G401 (cell line): Measurements from ENCODE around the gene PHETA1. TPM values are rescaled to one million over a fixed set of nuclear protein-coding genes. Genes with fewer than 3 reads are reported as not detected.
A peak's percentile ranks its signal among the peaks of the same experiment; 100 is the strongest.
"Not testable (repeated sequence)": the region's sequence is repeated elsewhere in the genome, so short reads cannot be mapped to it uniquely, and the experiment has no call there.

Source experiments
- DNase-seq: peaks from one replicate; pipeline ENCODE4 v3.0.0-alpha.2; 2015; ENCODE audit warnings: low spot score
- in situ Hi-C: cut with HindIII; loops from 2 replicates; pipeline ENCODE4 v1.10.0; 2016; ENCODE audit warnings: low sequenced_read_pairs, mixed read lengths
- total RNA-seq: library from RNA; depleted of rRNA; stranded (reverse); fragments of >200 nt; shearing (Covaris generic); gene quantifications from 2 replicates; pipeline ENCODE4 v1.2.3, GENCODE V29; 2014

The PHETA1 gene
- total RNA-seq, 1 experiment from 2014 or later = 10.3 TPM

GRCh38 chr12:111337371-111337770 is 31.5 kb downstream of the PHETA1 start:
- in situ Hi-C loops = no loop called here

GRCh38 chr12:111336411-111336810 is 32.5 kb downstream of the PHETA1 start:
- in situ Hi-C loops, DNase-seq: not testable (repeated sequence)

More at GRCh38 chr12:111337371-111337770, 31.5 kb downstream of the PHETA1 start:
- no peak for DNase-seq

GRCh38 chr12:111335811-111336210 is 33.1 kb downstream of the PHETA1 start:
- in situ Hi-C loops = no loop called here
- no peak for DNase-seq

GRCh38 chr12:111335301-111335700 is 33.6 kb downstream of the PHETA1 start:
- DNase-seq, in situ Hi-C loops: not testable (repeated sequence)

- in situ Hi-C loops = no loop called here
- no peak for DNase-seq
These were observed 34.4 kb downstream of the PHETA1 start for GRCh38 chr12:111334393-111334915.

GRCh38 chr12:111330800-111331752 is 37.8 kb downstream of the PHETA1 start:
- DNase-seq = peak; percentile 35
- in situ Hi-C loops = no loop called here

- no peak for DNase-seq
- in situ Hi-C loops = no loop called here
These were observed 40.8 kb downstream of the PHETA1 start for GRCh38 chr12:111328138-111328537.

GRCh38 chr12:111327474-111327873 is 41.4 kb downstream of the PHETA1 start:
- DNase-seq = no peak
- in situ Hi-C loops = no loop called here

- DNase-seq = no peak
- in situ Hi-C loops = no loop called here
These were observed 46.3 kb downstream of the PHETA1 start for GRCh38 chr12:111322336-111323250.

- DNase-seq = no peak
- in situ Hi-C loops = no loop called here
These were observed 47.6 kb downstream of the PHETA1 start for GRCh38 chr12:111321317-111321716.

GRCh38 chr12:111320258-111321050 is 48.4 kb downstream of the PHETA1 start:
- no peak for DNase-seq
- in situ Hi-C loops = no loop called here

GRCh38 chr12:111319600-111320257 is 49.2 kb downstream of the PHETA1 start:
- in situ Hi-C loops = no loop called here
- DNase-seq = no peak

- in situ Hi-C loops = no loop called here
- DNase-seq = no peak
These were observed 50.4 kb downstream of the PHETA1 start for GRCh38 chr12:111318450-111318849.

- no peak for DNase-seq
- in situ Hi-C loops = no loop called here
These were observed 52.2 kb downstream of the PHETA1 start for GRCh38 chr12:111316671-111317070.

GRCh38 chr12:111314953-111315539 is 53.8 kb downstream of the PHETA1 start:
- in situ Hi-C loops = no loop called here
- no peak for DNase-seq

- peak; percentile 74 for DNase-seq
- in situ Hi-C loops = no loop called here
These were observed 55.0 kb downstream of the PHETA1 start for GRCh38 chr12:111313833-111314259.

GRCh38 chr12:111312708-111313107 is 56.2 kb downstream of the PHETA1 start:
- in situ Hi-C loops = no loop called here
- no peak for DNase-seq

GRCh38 chr12:111312016-111312415 is 56.9 kb downstream of the PHETA1 start:
- in situ Hi-C loops = no loop called here
- DNase-seq = no peak
